IPS-15b (cell line): ENCODE measurements around the gene VTN.
A peak's percentile ranks its signal among the peaks of the same experiment; 100 is the strongest.

Source experiments
- H3K27me3 ChIP-seq: one replicate; pipeline ENCODE4 v1.6.1; 2013; ENCODE audit warnings: low read length; ENCODE audit not compliant: control insufficient read depth, insufficient read depth
- H3K36me3 ChIP-seq: one replicate; pipeline ENCODE4 v1.6.1; 2013; ENCODE audit warnings: low read length; ENCODE audit not compliant: control insufficient read depth, insufficient read depth
- H3K4me1 ChIP-seq: one replicate; pipeline ENCODE4 v1.6.1; 2013; ENCODE audit warnings: mild to moderate bottlenecking, low read length; ENCODE audit not compliant: control insufficient read depth, insufficient read depth
- H3K4me3 ChIP-seq: one replicate; pipeline ENCODE4 v1.5.1; 2013; ENCODE audit warnings: low read depth, low read length
- H3K9ac ChIP-seq: one replicate; pipeline ENCODE4 v1.6.1; 2013; ENCODE audit warnings: low read depth, mild to moderate bottlenecking, low read length
- H3K9me3 ChIP-seq: one replicate; pipeline ENCODE4 v1.6.1; 2013; ENCODE audit warnings: mild to moderate bottlenecking, low read length; ENCODE audit not compliant: control insufficient read depth, insufficient read depth

The VTN gene

DNA sequence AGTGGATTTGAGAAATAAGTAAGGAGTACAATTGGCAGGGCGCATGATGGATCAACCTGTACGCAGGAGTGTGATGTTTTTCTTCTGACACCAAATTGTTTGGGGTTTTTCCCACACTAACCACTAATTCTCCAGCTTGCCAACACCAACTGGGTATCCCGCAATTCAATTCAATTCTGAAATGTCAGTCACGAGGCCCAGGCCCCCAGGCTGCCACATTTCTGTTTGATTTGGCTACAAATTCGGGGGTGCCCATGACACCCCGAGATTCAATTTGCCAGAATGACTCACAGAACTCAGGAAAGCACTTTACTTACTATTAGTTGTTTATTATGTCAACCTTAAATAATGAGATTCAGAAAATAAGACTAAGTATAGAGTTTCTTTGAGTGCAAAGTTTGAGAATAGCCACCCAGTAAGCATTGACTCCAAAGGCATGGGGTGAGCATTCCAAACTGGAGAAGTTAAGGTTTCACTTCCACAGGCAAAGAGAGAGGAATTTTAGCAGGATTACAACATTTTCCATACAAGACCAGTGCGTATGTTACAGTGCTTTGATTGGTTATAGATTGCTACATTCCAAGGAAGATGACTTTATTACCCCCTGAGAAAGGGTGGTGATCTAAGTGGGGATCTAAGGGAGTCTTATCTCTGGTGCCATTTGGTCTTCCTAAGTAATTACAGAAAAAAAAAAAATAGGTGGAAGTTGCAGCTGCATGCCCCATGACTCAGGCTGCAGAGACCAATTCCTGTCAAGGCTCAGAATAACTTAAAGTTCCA, 24.4 kb upstream of the VTN start:
- no peaks in the 10 kb centered on the region for H3K36me3 ChIP-seq
- H3K27me3 ChIP-seq: peaks cover 10% of the 10 kb centered on the region
- H3K4me1 ChIP-seq: no peaks in the 10 kb centered on the region
- H3K4me3 ChIP-seq: no peak overlapping the region
- no peak overlapping the region for H3K9ac ChIP-seq
- no peaks in the 10 kb centered on the region for H3K9me3 ChIP-seq

DNA sequence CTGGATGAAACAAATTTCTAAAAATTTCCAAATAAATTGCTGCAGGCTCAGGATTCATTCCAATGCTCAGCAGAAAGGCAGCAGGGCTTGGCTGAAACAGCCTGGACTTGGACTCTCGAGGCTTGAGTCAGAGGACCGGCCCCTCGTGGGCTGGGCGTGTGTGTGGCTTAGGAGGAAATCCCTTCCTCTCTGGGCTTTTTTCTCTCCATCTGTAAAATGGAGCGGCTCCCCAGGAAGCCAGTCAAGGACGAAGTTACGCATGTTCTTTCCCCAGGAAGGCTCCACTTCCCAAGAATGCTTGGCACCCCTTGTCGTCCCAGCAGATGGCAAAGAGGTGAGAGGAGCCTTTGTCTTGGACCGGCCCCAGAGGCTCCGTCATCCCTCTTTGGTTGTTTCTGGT, 22.4 kb upstream of the VTN start:
- Histone ChIP-seq H3K4me3 (no peak overlapping the region), H3K27me3 (peaks cover 11% of the 10 kb centered on the region), H3K4me1 (no peaks in the 10 kb centered on the region), H3K36me3 (no peaks in the 10 kb centered on the region), H3K9ac (no peak overlapping the region), H3K9me3 (no peaks in the 10 kb centered on the region)

DNA sequence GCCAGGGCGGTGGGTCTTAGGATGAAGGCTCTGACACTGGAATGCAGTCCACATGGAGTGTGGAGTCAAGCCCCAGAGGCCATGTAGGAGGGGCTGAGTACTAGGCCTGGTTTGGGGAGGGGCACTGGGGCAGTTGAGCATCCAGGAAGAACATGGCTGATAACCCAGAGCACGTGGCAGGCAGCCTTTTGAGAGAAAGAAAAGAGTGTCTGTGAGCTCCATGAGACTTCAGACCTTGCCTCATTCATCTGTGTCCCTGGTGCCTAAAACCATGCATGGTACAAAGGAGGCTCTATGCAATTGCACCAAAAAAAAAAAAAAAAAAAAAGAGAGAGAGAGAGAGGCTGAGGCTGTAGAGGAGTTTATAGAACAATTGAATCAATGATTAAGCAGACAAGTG, 21.3 kb upstream of the VTN start:
- Histone ChIP-seq H3K36me3 (no peaks in the 10 kb centered on the region), H3K4me3 (no peak overlapping the region), H3K27me3 (peaks cover 17% of the 10 kb centered on the region), H3K4me1 (no peaks in the 10 kb centered on the region), H3K9me3 (no peaks in the 10 kb centered on the region), H3K9ac (no peak overlapping the region)

DNA sequence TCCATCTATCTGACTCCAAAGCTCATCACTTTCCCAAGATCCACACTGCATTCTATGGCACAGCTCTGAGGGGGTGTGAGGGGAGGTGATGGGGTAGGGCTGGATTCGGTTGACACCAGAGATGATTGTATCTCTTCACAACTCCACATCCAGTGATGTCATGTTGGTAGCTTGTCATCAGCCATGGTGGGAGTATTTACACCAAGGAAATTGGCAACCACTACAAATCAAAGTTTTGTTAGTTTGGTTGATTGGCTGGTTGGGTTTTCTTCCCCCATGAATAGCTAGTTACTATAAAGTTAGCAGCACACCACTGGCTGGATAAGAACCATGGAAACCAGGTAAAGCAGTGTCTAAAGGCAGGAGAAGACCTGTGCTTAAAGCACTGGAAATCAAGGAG, 20.9 kb upstream of the VTN start:
- Histone ChIP-seq H3K9ac (no peak overlapping the region), H3K27me3 (peaks cover 21% of the 10 kb centered on the region), H3K36me3 (no peaks in the 10 kb centered on the region), H3K4me1 (no peaks in the 10 kb centered on the region), H3K9me3 (no peaks in the 10 kb centered on the region), H3K4me3 (no peak overlapping the region)

DNA sequence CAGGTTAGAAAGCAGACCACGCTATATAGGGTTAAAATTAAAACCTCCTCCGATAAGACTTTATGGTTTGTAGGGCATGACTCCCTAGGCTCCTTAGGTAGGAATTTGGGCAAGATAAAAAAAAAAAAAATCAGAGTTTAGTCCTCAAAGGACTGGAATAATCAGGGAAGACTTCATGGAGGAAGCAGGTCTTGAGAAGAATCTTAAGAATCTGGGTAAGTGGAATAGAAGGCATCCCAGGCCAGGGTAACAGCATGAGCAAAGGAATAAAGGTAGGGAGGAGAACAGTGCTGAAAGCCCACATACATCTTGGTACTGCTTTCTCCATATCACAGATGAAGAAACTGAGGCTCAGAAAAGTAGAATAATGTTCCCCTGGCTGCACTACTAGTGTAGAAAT, 20.5 kb upstream of the VTN start:
- Histone ChIP-seq H3K27me3 (peaks cover 25% of the 10 kb centered on the region), H3K9ac (no peak overlapping the region), H3K4me3 (no peak overlapping the region), H3K36me3 (no peaks in the 10 kb centered on the region), H3K9me3 (no peaks in the 10 kb centered on the region), H3K4me1 (no peaks in the 10 kb centered on the region)

DNA sequence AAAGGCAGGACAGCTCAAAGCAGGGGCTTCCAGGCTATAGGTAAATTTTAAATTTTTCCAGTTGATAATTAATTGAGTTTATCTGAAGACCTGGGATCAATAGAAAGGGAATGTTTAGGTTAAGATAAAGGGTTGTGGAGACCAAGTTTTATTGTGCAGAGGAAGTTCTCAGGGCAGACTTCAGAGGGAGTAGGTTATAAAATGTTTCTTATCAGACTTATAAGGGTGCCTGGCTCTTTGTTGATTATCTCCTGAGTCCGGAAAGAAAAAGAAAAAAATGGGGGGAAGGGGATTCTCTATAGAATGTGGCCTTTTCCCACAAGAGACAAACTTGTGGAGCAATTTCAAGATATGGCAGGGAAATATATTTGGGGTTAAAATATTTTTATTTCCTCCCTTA, 20.0 kb upstream of the VTN start:
- Histone ChIP-seq H3K36me3 (no peaks in the 10 kb centered on the region), H3K4me3 (no peak overlapping the region), H3K9me3 (no peaks in the 10 kb centered on the region), H3K27me3 (peaks cover 30% of the 10 kb centered on the region), H3K9ac (no peak overlapping the region), H3K4me1 (no peaks in the 10 kb centered on the region)

DNA sequence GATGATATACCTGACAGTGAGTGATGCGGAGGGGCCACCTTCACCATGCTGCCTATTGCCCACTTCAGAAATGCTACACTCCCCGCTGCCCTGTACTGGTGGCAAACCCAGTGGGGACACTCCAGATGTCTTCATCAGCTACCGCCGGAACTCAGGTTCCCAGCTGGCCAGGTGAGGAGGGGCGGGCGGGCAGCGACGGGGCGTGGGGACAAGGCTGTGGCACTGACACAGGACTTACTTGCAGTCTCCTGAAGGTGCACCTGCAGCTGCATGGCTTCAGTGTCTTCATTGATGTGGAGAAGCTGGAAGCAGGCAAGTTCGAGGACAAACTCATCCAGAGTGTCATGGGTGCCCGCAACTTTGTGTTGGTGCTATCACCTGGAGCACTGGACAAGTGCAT, 18.0 kb upstream of the VTN start:
- Histone ChIP-seq H3K36me3 (no peaks in the 10 kb centered on the region), H3K27me3 (peaks cover 50% of the 10 kb centered on the region), H3K4me1 (no peaks in the 10 kb centered on the region), H3K4me3 (no peak overlapping the region), H3K9ac (no peak overlapping the region), H3K9me3 (no peaks in the 10 kb centered on the region)

DNA sequence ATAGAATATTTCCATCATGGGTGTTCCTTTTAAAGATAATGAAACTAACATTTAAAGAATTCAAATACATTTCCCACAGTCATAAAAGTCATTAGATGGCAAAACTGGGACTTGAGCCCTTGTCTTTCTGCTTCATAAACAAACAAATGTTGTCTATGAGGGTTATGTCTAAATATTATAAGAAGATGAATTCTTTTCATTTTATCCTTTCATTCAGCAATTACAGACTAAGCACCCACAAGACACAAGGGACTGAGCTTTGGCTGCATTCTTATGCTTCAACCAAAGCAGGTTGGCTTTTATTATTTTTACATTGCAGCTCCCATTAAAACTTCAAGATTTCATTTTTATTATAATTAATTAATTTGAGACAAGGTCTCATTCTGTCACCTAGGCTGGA, 16.3 kb upstream of the VTN start:
- Histone ChIP-seq H3K9me3 (no peaks in the 10 kb centered on the region), H3K36me3 (no peaks in the 10 kb centered on the region), H3K4me1 (no peaks in the 10 kb centered on the region), H3K27me3 (peaks cover 67% of the 10 kb centered on the region), H3K9ac (no peak overlapping the region), H3K4me3 (no peak overlapping the region)

DNA sequence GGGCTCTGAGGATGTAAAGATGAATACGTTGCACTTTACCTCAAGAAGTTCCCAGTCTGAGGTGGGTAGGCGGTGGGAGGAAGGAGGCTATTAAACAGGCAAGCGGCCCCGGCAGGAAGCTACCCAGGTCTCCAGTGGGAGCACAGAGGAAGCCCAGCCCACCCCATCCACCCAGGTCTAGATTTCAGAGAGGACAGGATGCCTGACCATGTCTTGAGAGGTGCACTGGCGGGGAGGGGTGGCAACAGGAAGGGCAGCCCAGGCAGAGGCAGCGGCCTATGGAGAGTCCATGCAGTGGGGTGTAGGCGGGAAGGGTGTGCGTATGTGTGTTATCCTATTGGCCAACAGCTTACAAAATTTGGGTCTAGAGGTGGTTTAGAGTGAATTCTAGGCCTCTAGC, 15.3 kb upstream of the VTN start:
- Histone ChIP-seq H3K27me3 (peaks cover 72% of the 10 kb centered on the region), H3K9ac (no peak overlapping the region), H3K4me3 (peak overlapping the region; percentile 60)

DNA sequence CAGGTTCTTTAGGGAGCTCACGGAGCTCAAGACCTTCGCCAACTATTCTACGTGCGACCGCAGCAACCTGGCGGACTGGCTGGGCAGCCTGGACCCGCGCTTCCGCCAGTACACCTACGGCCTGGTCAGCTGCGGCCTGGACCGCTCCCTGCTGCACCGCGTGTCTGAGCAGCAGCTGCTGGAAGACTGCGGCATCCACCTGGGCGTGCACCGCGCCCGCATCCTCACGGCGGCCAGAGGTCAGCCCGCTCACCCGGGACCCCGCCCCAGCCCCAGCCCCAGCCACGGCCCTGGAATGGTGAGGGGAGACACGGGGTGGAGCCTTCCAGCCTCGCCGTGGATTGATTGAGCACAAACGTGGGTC, 14.9 kb upstream of the VTN start:
- Histone ChIP-seq H3K36me3 (no peaks in the 10 kb centered on the region), H3K9me3 (no peaks in the 10 kb centered on the region), H3K9ac (no peak overlapping the region), H3K4me1 (no peaks in the 10 kb centered on the region), H3K27me3 (peaks cover 76% of the 10 kb centered on the region), H3K4me3 (peak overlapping the region; percentile 60)

More for the DNA sequence above, 15.3 kb upstream of the VTN start:
- Histone ChIP-seq H3K4me1 (no peaks in the 10 kb centered on the region), H3K36me3 (no peaks in the 10 kb centered on the region), H3K9me3 (no peaks in the 10 kb centered on the region)

DNA sequence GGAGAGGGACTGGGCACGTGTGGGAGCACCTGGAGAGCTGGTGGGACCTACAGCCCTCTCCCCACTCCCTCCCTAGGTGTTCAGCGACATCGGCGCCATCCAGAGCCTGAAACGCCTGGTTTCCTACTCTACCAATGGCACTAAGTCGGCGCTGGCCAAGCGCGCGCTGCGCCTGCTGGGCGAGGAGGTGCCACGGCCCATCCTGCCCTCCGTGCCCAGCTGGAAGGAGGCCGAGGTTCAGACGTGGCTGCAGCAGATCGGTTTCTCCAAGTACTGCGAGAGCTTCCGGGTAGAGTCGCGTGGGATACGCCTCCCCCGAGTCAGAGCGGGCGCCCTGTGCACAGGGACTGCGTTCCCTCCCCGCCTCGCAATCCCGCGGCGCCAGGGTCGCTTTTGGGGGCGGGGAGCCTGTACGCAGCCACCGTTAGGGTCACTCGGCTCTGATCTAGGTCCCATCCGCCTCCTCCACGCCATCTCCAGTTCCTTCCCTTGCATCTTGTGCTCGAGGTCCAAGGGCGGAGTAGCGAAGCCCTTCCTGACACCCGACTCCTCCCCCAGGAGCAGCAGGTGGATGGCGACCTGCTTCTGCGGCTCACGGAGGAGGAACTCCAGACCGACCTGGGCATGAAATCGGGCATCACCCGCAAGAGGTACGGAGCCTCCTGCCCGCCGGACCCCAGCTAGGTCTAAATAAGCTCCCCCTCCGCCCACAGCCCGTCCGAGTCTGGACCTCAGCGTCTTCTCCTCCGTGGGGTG, 14.4 kb upstream of the VTN start:
- H3K27me3 ChIP-seq: peaks cover 81% of the 10 kb centered on the region
- H3K4me1 ChIP-seq: no peaks in the 10 kb centered on the region
- no peaks in the 10 kb centered on the region for H3K9me3 ChIP-seq
- H3K4me3 ChIP-seq: peak overlapping the region; percentile 60
- H3K36me3 ChIP-seq: no peaks in the 10 kb centered on the region
- no peak overlapping the region for H3K9ac ChIP-seq

DNA sequence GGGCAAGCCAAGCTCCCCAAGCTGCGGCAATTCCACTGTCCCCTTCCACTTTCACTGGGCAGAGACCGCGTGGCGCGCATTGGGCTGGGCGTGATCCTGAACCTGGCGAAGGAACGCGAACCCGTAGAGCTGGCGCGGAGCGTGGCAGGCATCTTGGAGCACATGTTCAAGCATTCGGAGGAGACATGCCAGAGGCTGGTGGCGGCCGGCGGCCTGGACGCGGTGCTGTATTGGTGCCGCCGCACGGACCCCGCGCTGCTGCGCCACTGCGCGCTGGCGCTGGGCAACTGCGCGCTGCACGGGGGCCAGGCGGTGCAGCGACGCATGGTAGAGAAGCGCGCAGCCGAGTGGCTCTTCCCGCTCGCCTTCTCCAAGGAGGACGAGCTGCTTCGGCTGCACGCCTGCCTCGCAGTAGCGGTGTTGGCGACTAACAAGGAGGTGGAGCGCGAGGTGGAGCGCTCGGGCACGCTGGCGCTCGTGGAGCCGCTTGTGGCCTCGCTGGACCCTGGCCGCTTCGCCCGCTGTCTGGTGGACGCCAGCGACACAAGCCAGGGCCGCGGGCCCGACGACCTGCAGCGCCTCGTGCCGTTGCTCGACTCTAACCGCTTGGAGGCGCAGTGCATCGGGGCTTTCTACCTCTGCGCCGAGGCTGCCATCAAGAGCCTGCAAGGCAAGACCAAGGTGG, 11.2 kb upstream of the VTN start:
- no peaks in the 10 kb centered on the region for H3K4me1 ChIP-seq
- no peaks in the 10 kb centered on the region for H3K36me3 ChIP-seq
- H3K9me3 ChIP-seq: no peaks in the 10 kb centered on the region
- peaks cover 87% of the 10 kb centered on the region for H3K27me3 ChIP-seq
- H3K4me3 ChIP-seq: peak overlapping the region; percentile 59
- H3K9ac ChIP-seq: no peak overlapping the region
